Measurements from ENCODE around the gene ATP11A. TPM values are rescaled to one million over a fixed set of nuclear protein-coding genes. Genes with fewer than 3 reads are reported as not detected.

ATP11A gene
- total RNA-seq, 1 donor from 2014 or later: 377 TPM

GRCh38 chr13:112845511-112846144 lies 155.8 kb downstream of the ATP11A start:
- ATAC-seq (no peak), DNase-seq (no peak)
- peaks cover 63% of the 10 kb centered on the region for H3K36me3 ChIP-seq

GRCh38 chr13:112846411-112847115 lies 156.7 kb downstream of the ATP11A start:
- peaks cover 3% of the 10 kb centered on the region for H3K4me1 ChIP-seq
- H3K36me3 ChIP-seq: peaks cover 65% of the 10 kb centered on the region
- intact Hi-C loops (cut with DNase I): no loop called here
- H3K9me3 ChIP-seq: no peaks in the 10 kb centered on the region
- no peak overlapping the region for H3K27ac ChIP-seq
- ATAC-seq: no peak
- no peak for DNase-seq
- no peaks in the 10 kb centered on the region for H3K27me3 ChIP-seq
- H3K4me3 ChIP-seq: no peak overlapping the region
- no peak for TF ChIP-seq CTCF (IDR thresholded peaks at IDR 0.05)

More at GRCh38 chr13:112845511-112846144, 155.8 kb downstream of the ATP11A start:
- Histone ChIP-seq H3K27me3 (no peaks in the 10 kb centered on the region), H3K4me1 (peaks cover 3% of the 10 kb centered on the region), H3K27ac (no peak overlapping the region), H3K4me3 (no peak overlapping the region), H3K9me3 (no peaks in the 10 kb centered on the region)
- intact Hi-C loops (cut with DNase I): no loop called here
- TF ChIP-seq CTCF (IDR thresholded peaks at IDR 0.05): no peak

GRCh38 chr13:112849500-112849899 lies 159.7 kb downstream of the ATP11A start:
- H3K4me1 ChIP-seq: no peaks in the 10 kb centered on the region
- intact Hi-C loops (cut with DNase I): no loop called here
- no peak for TF ChIP-seq CTCF (IDR thresholded peaks at IDR 0.05)
- H3K9me3 ChIP-seq: no peaks in the 10 kb centered on the region
- H3K4me3 ChIP-seq: no peak overlapping the region
- DNase-seq (no peak), ATAC-seq (peak; percentile 64)
- H3K27me3 ChIP-seq: no peaks in the 10 kb centered on the region
- H3K36me3 ChIP-seq: peaks cover 70% of the 10 kb centered on the region
- H3K27ac ChIP-seq: no peak overlapping the region

- DNase-seq (no peak), ATAC-seq (no peak)
- intact Hi-C loops (cut with DNase I): no loop called here
- no peak for TF ChIP-seq CTCF (IDR thresholded peaks at IDR 0.05)
- Histone ChIP-seq H3K27ac (no peak overlapping the region), H3K4me3 (no peak overlapping the region), H3K4me1 (no peaks in the 10 kb centered on the region), H3K36me3 (peaks cover 74% of the 10 kb centered on the region), H3K27me3 (no peaks in the 10 kb centered on the region), H3K9me3 (no peaks in the 10 kb centered on the region)
These were observed 160.4 kb downstream of the ATP11A start for GRCh38 chr13:112850273-112850672.

GRCh38 chr13:112851107-112852038 lies 161.5 kb downstream of the ATP11A start:
- peak; percentile 42 for ATAC-seq
- DNase-seq: no peak
- intact Hi-C loops (cut with DNase I): no loop called here

More at GRCh38 chr13:112851107-112852038, 161.5 kb downstream of the ATP11A start:
- Histone ChIP-seq H3K27me3 (no peaks in the 10 kb centered on the region), H3K36me3 (peaks cover 78% of the 10 kb centered on the region), H3K4me3 (no peak overlapping the region), H3K9me3 (no peaks in the 10 kb centered on the region), H3K4me1 (no peaks in the 10 kb centered on the region), H3K27ac (no peak overlapping the region)
- TF ChIP-seq CTCF (IDR thresholded peaks at IDR 0.05): no peak

All from upper lobe of right lung (tissue), 1 donor.